ENCODE data around the gene KAZN. TPM values are rescaled to one million over a fixed set of nuclear protein-coding genes. Genes with fewer than 3 reads are reported as not detected.

KAZN gene
- polyA plus RNA-seq, 1 donor (not counting 4 experiments of a cell fraction or from before 2014, with no cell fraction given), result 5.9 TPM

DNA sequence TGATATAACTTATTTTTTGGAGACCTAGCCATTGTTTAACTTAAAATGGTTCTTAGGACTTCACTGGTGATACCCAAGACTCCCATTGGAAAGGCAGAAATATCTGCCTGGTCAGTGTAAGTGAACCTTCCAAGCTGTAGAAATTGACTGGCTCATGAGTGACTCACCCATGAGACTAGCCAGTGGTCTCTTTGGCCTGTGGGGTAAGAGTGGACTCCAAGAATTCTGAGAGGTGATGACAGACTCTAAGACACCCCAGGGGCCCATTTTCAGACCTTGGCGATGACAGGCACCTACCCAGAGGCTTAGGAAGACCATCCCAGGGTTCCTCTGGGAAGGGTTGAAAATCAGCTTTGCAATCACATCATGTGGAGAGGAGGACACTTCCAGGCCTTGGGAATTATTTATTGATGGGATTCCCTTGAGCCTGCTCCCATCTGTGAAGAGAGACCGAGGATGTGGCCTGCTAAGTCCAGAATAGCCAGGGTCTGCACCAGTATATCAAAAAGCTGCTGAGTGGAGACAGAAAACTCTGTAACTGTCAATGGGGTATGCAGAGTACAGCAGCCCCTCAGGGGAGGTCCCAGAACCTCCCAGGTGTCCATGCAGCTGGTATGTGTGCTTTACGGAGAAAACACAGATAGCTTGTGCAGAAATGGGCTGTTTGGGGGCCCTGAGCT, 78.9 kb downstream of the KAZN start:
- no peak for TF ChIP-seq EZH2 (IDR thresholded peaks at IDR 0.05; ENCODE audit: low read length)
- TF ChIP-seq, protein P1, sequence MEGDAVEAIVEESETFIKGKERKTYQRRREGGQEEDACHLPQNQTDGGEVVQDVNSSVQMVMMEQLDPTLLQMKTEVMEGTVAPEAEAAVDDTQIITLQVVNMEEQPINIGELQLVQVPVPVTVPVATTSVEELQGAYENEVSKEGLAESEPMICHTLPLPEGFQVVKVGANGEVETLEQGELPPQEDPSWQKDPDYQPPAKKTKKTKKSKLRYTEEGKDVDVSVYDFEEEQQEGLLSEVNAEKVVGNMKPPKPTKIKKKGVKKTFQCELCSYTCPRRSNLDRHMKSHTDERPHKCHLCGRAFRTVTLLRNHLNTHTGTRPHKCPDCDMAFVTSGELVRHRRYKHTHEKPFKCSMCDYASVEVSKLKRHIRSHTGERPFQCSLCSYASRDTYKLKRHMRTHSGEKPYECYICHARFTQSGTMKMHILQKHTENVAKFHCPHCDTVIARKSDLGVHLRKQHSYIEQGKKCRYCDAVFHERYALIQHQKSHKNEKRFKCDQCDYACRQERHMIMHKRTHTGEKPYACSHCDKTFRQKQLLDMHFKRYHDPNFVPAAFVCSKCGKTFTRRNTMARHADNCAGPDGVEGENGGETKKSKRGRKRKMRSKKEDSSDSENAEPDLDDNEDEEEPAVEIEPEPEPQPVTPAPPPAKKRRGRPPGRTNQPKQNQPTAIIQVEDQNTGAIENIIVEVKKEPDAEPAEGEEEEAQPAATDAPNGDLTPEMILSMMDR (optimal IDR thresholded peaks at IDR 0.05 in 1 of 3, IDR thresholded peaks at IDR 0.05 in 1 of 3, conservative IDR thresholded peaks at IDR 0.05 in 1 of 3; ENCODE audit: extremely low read depth in 1 of 3, insufficient read depth in 2 of 3, low read length in 3 of 3), result no peak
- DNase-seq (ENCODE audit: low read depth, low spot score) (no peak), FAIRE-seq (no peak)
- H3K36me3 ChIP-seq (ENCODE audit: control insufficient read depth in 2 of 2, extremely low read depth in 1 of 2, insufficient read depth in 2 of 2, low read length in 2 of 2), result no peaks in the 10 kb centered on the region
- H3K27me3 ChIP-seq (ENCODE audit: control insufficient read depth, extremely low read depth, insufficient read depth, low read length), result no peaks in the 10 kb centered on the region
- H3K27ac ChIP-seq (ENCODE audit: control insufficient read depth, insufficient read depth, low read length), result no peak overlapping the region
- H4K20me1 ChIP-seq (ENCODE audit: control insufficient read depth, extremely low read depth, insufficient read depth, low read length), result no peaks in the 10 kb centered on the region
- no peak overlapping the region for H3K9ac ChIP-seq (ENCODE audit: control insufficient read depth, extremely low read depth, insufficient read depth, low read length)
- H3K79me2 ChIP-seq (ENCODE audit: control insufficient read depth, insufficient read depth, low read length), result no peaks in the 10 kb centered on the region
- no peak overlapping the region for H3K4me2 ChIP-seq (ENCODE audit: control insufficient read depth, extremely low read depth, insufficient read depth, low read depth, low read length)
- H3K4me1 ChIP-seq (ENCODE audit: control insufficient read depth, extremely low read depth, insufficient read depth, low read length), result no peaks in the 10 kb centered on the region
- H2AFZ ChIP-seq (ENCODE audit: control insufficient read depth, low read length), result no peak overlapping the region
- dilution Hi-C loops (cut with MboI; ENCODE audit: extremely low pct_ligation_motif_present, low sequenced_read_pairs), result no loop called here
- no peaks in the 10 kb centered on the region for H3K9me1 ChIP-seq (ENCODE audit: control insufficient read depth, extremely low read depth, insufficient read depth, low read length)
- no peaks in the 10 kb centered on the region for H3K9me3 ChIP-seq (ENCODE audit: control insufficient read depth, low read depth, low read length)
- no peak overlapping the region for H3K4me3 ChIP-seq (ENCODE audit: control insufficient read depth in 2 of 3, extremely low read depth in 1 of 3, insufficient read depth in 2 of 3, low read depth in 1 of 3, low read length in 3 of 3)

GRCh38 chr1:14678011-14678638, 79.6 kb downstream of the KAZN start:
- H2AFZ ChIP-seq (ENCODE audit: control insufficient read depth, low read length), result no peak overlapping the region
- no peak for DNase-seq (ENCODE audit: low read depth, low spot score)
- no peaks in the 10 kb centered on the region for H4K20me1 ChIP-seq (ENCODE audit: control insufficient read depth, extremely low read depth, insufficient read depth, low read length)
- H3K9me1 ChIP-seq (ENCODE audit: control insufficient read depth, extremely low read depth, insufficient read depth, low read length), result no peaks in the 10 kb centered on the region
- H3K27ac ChIP-seq (ENCODE audit: control insufficient read depth, insufficient read depth, low read length), result no peak overlapping the region
- FAIRE-seq, result no peak
- no peaks in the 10 kb centered on the region for H3K27me3 ChIP-seq (ENCODE audit: control insufficient read depth, extremely low read depth, insufficient read depth, low read length)
- H3K4me1 ChIP-seq (ENCODE audit: control insufficient read depth, extremely low read depth, insufficient read depth, low read length), result no peaks in the 10 kb centered on the region
- no peak overlapping the region for H3K4me3 ChIP-seq (ENCODE audit: control insufficient read depth in 2 of 3, extremely low read depth in 1 of 3, insufficient read depth in 2 of 3, low read depth in 1 of 3, low read length in 3 of 3)
- no peaks in the 10 kb centered on the region for H3K36me3 ChIP-seq (ENCODE audit: control insufficient read depth in 2 of 2, extremely low read depth in 1 of 2, insufficient read depth in 2 of 2, low read length in 2 of 2)
- dilution Hi-C loops (cut with MboI; ENCODE audit: extremely low pct_ligation_motif_present, low sequenced_read_pairs), result no loop called here
- TF ChIP-seq, protein P1 (optimal IDR thresholded peaks at IDR 0.05 in 1 of 3, IDR thresholded peaks at IDR 0.05 in 1 of 3, conservative IDR thresholded peaks at IDR 0.05 in 1 of 3; ENCODE audit: extremely low read depth in 1 of 3, insufficient read depth in 2 of 3, low read length in 3 of 3), result no peak
- TF ChIP-seq EZH2 (IDR thresholded peaks at IDR 0.05; ENCODE audit: low read length), result no peak
- no peaks in the 10 kb centered on the region for H3K9me3 ChIP-seq (ENCODE audit: control insufficient read depth, low read depth, low read length)
- H3K9ac ChIP-seq (ENCODE audit: control insufficient read depth, extremely low read depth, insufficient read depth, low read length), result no peak overlapping the region
- no peaks in the 10 kb centered on the region for H3K79me2 ChIP-seq (ENCODE audit: control insufficient read depth, insufficient read depth, low read length)
- H3K4me2 ChIP-seq (ENCODE audit: control insufficient read depth, extremely low read depth, insufficient read depth, low read depth, low read length), result no peak overlapping the region
